Large intestine (tissue), 3 donors: Measurements from ENCODE around the gene INSR. TPM values are rescaled to one million over a fixed set of nuclear protein-coding genes. Genes with fewer than 3 reads are reported as not detected.

Source experiments
- DNase-seq, 2 donors: peaks; one replicate each; pipeline versions ENCODE4 v3.0.0 to v3.0.0-alpha.2; 2013
- H3K27ac ChIP-seq: one replicate; pipeline ENCODE4 v1.5.1; 2013; ENCODE audit warnings: low read length
- H3K27me3 ChIP-seq: 2 replicates; pipeline ENCODE4 v1.6.1; 2013; ENCODE audit warnings: low read length; ENCODE audit not compliant: control insufficient read depth, insufficient read depth
- H3K36me3 ChIP-seq: 2 replicates; pipeline ENCODE4 v1.6.1; 2013; ENCODE audit warnings: low read length; ENCODE audit not compliant: control insufficient read depth, insufficient read depth
- H3K4me1 ChIP-seq: one replicate; pipeline ENCODE4 v1.6.1; 2013; ENCODE audit warnings: low read length; ENCODE audit not compliant: control insufficient read depth, insufficient read depth
- H3K4me3 ChIP-seq: one replicate; pipeline ENCODE4 v1.5.1; 2013; ENCODE audit warnings: low read length
- H3K9me3 ChIP-seq: one replicate; pipeline ENCODE4 v1.6.1; 2013; ENCODE audit warnings: mild to moderate bottlenecking, low read depth, low read length, moderate library complexity; ENCODE audit not compliant: control insufficient read depth
- WGBS: methylation state at CpG from one replicate; pipeline ENCODE4 v1.1.5; 2013; ENCODE audit warnings: low lambda C conversion rate; ENCODE audit not compliant: insufficient coverage; 5-methylcytosine and 5-hydroxymethylcytosine counted together
- polyA plus RNA-seq: library from polyadenylated mRNA; unstranded; fragments of 120-200 nt; gene quantifications from one replicate; pipeline ENCODE4 v1.2.1, GENCODE V29; 2013

Gene INSR
- polyA plus RNA-seq, 1 donor, result 27.7 TPM

DNA sequence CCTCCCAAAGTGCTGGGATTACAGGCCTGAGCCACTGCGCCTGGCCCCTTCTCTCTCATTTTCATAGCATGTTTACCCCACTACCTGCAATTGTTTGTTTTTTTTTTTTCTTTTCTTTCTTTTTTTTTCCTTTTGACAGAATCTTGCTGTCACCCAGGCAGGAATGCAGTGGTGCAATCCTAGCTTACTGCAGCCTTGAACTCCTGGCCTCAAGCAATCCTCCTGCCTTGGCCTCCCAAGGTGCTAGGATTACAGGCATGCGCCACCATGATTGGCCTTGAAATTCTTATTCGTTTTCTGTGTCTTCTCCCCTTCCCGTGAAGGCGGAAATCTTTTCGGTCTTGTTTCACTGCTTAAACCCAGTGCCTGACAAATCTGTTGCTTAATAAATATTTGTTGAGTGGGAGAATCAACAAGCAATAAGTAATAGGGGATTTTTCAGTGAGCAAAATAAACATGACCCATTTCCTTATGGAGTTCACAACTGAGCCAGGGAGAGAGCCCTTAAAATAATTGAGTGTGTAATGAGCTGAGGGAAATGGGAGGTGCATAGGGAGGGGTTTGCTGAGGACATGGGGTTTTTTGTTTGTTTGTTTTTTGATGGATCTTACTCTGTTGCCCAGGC is 1.8 kb upstream of the INSR start:
- 89% methylated on average over 1 of the region's 6 CpGs for whole genome bisulfite sequencing
- H3K4me3 ChIP-seq, result no peak overlapping the region
- peaks cover 7% of the 10 kb centered on the region for H3K4me1 ChIP-seq
- no peaks in the 10 kb centered on the region for H3K36me3 ChIP-seq
- no peaks in the 10 kb centered on the region for H3K27me3 ChIP-seq
- DNase-seq, result no peak
- no peaks in the 10 kb centered on the region for H3K9me3 ChIP-seq
- H3K27ac ChIP-seq, result no peak overlapping the region

DNA sequence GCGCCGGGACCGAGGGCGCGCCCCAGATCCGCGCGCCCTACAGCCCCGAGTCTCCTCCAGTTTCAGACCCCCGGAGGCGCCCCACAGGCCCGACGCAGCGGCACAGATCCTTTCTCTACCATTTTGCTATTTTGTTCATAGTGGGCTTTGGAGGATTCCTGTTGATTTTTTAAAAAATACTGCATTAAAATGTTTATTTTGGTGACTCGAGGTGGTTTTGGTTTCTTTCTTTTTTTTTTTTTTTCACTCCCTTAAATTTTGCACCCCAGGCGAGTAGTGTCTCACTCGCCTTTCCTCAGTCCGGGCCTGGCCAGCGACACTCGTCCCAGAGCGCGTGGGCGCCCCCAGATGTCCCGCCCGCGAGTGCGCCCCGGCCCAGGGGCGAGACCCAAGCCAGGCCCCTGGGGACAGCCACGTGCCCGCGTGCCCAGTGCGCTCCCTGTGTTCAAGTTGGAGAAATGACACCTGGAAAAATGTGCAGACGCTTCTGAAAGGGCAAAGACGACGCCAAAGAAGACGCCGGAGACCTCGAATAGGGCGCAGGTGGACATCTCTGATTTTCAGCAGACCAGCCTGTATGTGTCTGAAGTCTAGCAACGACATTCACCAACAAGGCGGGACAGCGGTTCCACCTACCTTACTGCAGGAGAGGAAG is 471 bp upstream of the INSR start:
- DNase-seq, result peak; percentile 78 to 85
- Histone ChIP-seq H3K9me3 (no peaks in the 10 kb centered on the region), H3K27me3 (no peaks in the 10 kb centered on the region), H3K36me3 (no peaks in the 10 kb centered on the region), H3K4me3 (peak overlapping the region; percentile 85), H3K27ac (peak overlapping the region; percentile 94), H3K4me1 (peaks cover 7% of the 10 kb centered on the region)
- 0% methylated on average over 1 of the region's 43 CpGs for WGBS

DNA sequence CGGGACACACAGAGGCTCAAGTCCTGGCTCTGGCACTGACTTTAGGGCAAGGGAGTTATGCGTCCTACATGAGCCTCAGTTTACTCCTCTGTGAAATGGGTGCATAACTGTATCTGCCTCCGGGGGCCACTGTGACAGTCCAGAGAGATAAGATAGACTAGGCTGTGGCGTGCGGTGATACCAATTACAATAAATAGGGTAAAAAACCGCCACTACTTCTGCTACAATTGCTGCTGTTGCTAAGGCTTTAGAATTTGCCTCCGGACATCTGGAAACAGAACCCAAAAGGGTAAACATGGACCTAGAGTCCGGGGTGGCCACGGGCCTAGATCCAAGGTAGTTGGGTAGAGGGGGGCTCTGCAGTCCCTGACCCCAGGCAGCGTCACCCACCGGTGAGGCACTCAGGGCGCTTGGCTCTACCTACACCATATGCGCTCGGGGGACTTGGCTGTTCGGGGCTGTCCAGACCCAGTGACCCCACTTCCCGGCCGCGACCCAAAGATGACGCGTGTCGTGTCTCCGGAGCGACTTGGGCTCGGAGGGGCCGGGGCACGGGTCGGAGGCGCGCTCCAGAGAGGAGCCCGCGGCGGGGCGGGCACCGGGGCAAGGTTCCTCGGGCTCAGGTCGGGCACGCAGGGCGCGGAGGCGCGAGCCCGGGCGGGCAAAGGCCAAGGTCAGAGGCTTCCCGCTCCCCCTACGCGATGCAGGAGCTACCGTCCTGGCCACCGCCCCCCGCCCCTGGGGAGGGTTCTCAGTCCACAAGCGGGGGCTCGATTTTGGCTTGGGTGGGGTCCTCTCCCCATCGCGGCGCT is 1.1 kb downstream of the INSR start:
- Histone ChIP-seq H3K9me3 (no peaks in the 10 kb centered on the region), H3K27me3 (no peaks in the 10 kb centered on the region), H3K27ac (peak overlapping the region; percentile 23), H3K4me3 (peak overlapping the region; percentile 85), H3K4me1 (peaks cover 7% of the 10 kb centered on the region), H3K36me3 (no peaks in the 10 kb centered on the region)
- no CpG with 5 or more reads among the region's 54 CpGs for WGBS
- DNase-seq, result peak; percentile 53 to 82

GRCh38 chr19:7292352-7292949 is 1.8 kb downstream of the INSR start:
- Histone ChIP-seq H3K4me1 (peaks cover 7% of the 10 kb centered on the region), H3K36me3 (no peaks in the 10 kb centered on the region), H3K4me3 (peak overlapping the region; percentile 85), H3K9me3 (no peaks in the 10 kb centered on the region), H3K27ac (no peak overlapping the region), H3K27me3 (no peaks in the 10 kb centered on the region)
- no peak for DNase-seq
- WGBS, result no CpG with 5 or more reads among the region's 12 CpGs

GRCh38 chr19:7288977-7289376 is 5.2 kb downstream of the INSR start:
- H3K27me3 ChIP-seq, result no peaks in the 10 kb centered on the region
- no peaks in the 10 kb centered on the region for H3K9me3 ChIP-seq
- H3K36me3 ChIP-seq, result no peaks in the 10 kb centered on the region
- H3K27ac ChIP-seq, result no peak overlapping the region
- no peak for DNase-seq
- no CpG with 5 or more reads among the region's 6 CpGs for WGBS
- H3K4me1 ChIP-seq, result peaks cover 3% of the 10 kb centered on the region
- no peak overlapping the region for H3K4me3 ChIP-seq

DNA sequence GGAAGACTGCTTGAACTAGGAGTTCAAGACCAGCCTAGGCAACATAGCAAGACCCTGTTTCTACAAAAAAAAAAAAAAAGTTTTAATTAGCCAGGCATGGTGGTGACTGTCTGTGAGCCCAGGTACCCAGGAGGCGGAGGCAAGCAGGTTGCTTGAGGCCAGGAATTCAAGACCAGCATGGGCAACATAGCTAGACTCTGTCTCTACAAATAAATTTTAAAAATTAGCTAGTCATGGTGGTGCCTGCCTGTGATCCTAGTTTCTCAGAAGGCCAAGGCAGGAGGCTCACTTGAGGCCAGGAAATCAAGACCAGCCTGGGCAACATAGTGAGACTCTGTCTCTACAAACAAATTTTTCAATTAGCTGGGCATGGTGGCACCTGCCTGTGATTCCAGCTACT is 6.1 kb downstream of the INSR start:
- WGBS, result no CpG with 5 or more reads among the region's 1 CpG
- Histone ChIP-seq H3K27ac (no peak overlapping the region), H3K36me3 (no peaks in the 10 kb centered on the region), H3K27me3 (no peaks in the 10 kb centered on the region), H3K4me3 (no peak overlapping the region), H3K4me1 (peaks cover 3% of the 10 kb centered on the region), H3K9me3 (no peaks in the 10 kb centered on the region)
- no peak for DNase-seq

GRCh38 chr19:7287722-7288121 is 6.5 kb downstream of the INSR start:
- Histone ChIP-seq H3K27me3 (no peaks in the 10 kb centered on the region), H3K36me3 (no peaks in the 10 kb centered on the region), H3K9me3 (no peaks in the 10 kb centered on the region), H3K4me3 (no peak overlapping the region), H3K27ac (no peak overlapping the region), H3K4me1 (peaks cover 2% of the 10 kb centered on the region)
- DNase-seq, result no peak
- no CpG with 5 or more reads among the region's 10 CpGs for WGBS

GRCh38 chr19:7280940-7281666 is 13.1 kb downstream of the INSR start:
- Histone ChIP-seq H3K27ac (no peak overlapping the region), H3K4me1 (no peaks in the 10 kb centered on the region), H3K4me3 (no peak overlapping the region), H3K9me3 (no peaks in the 10 kb centered on the region), H3K27me3 (no peaks in the 10 kb centered on the region), H3K36me3 (peaks cover 5% of the 10 kb centered on the region)
- DNase-seq, result no peak
- 100% methylated on average over 2 of the region's 10 CpGs for WGBS

GRCh38 chr19:7272856-7273578 is 21.2 kb downstream of the INSR start:
- no peaks in the 10 kb centered on the region for H3K27me3 ChIP-seq
- 83% methylated on average over 3 of the region's 5 CpGs for WGBS
- no peaks in the 10 kb centered on the region for H3K9me3 ChIP-seq
- peaks cover under 1% of the 10 kb centered on the region for H3K4me1 ChIP-seq
- peaks cover 9% of the 10 kb centered on the region for H3K36me3 ChIP-seq
- no peak overlapping the region for H3K4me3 ChIP-seq
- H3K27ac ChIP-seq, result no peak overlapping the region
- no peak for DNase-seq
